Anterior cingulate cortex (tissue), 58 donors: ENCODE measurements around the gene CHD2.

Experiments
- DNase-seq, 58 donors: peaks; one replicate each; lab custom pipeline; 2025; lab: John Stamatoyannopoulos, UW

CHD2 gene

GRCh38 chr15:93076875-93077274 lies 176.8 kb downstream of the CHD2 start:
- DNase-seq, result no peak
